GM21447 (cell line): ENCODE results near the gene TRIM26.

ENCODE experiments used
- ATAC-seq: cut with Tn5 transposase; IDR thresholded peaks from one replicate; pipeline ENCODE4 v1.9.1; 2021; ENCODE audit not compliant: unreplicated experiment

TRIM26 gene

GRCh38 chr6:30211899-30212298 lies 1.3 kb downstream of the TRIM26 start:
- no peak for ATAC-seq

- ATAC-seq = no peak
Observed at GRCh38 chr6:30211306-30211705, 1.9 kb downstream of the TRIM26 start.

GRCh38 chr6:30207619-30208295 lies 5.4 kb downstream of the TRIM26 start:
- no peak for ATAC-seq

- no peak for ATAC-seq
Observed at GRCh38 chr6:30206799-30207618, 6.2 kb downstream of the TRIM26 start.

GRCh38 chr6:30206152-30206551 lies 7.1 kb downstream of the TRIM26 start:
- ATAC-seq = no peak

GRCh38 chr6:30204116-30204515 lies 9.1 kb downstream of the TRIM26 start:
- no peak for ATAC-seq

- ATAC-seq = no peak
Observed at GRCh38 chr6:30202366-30202765, 10.8 kb downstream of the TRIM26 start.

- ATAC-seq = peak; percentile 80
Observed at GRCh38 chr6:30200551-30201281, 12.5 kb downstream of the TRIM26 start.

GRCh38 chr6:30198166-30199084 lies 14.8 kb downstream of the TRIM26 start:
- no peak for ATAC-seq

- ATAC-seq = no peak
Observed at GRCh38 chr6:30196376-30196775, 16.8 kb downstream of the TRIM26 start.

GRCh38 chr6:30195951-30196350 lies 17.3 kb downstream of the TRIM26 start:
- ATAC-seq = no peak

- no peak for ATAC-seq
Observed at GRCh38 chr6:30194797-30195690, 18.2 kb downstream of the TRIM26 start.

GRCh38 chr6:30192076-30192475 lies 21.1 kb downstream of the TRIM26 start:
- no peak for ATAC-seq

GRCh38 chr6:30188541-30188940 lies 24.7 kb downstream of the TRIM26 start:
- no peak for ATAC-seq

GRCh38 chr6:30185846-30186484 lies 27.2 kb downstream of the TRIM26 start:
- ATAC-seq = no peak

- ATAC-seq = no peak
Observed at GRCh38 chr6:30184417-30185031, 28.7 kb downstream of the TRIM26 start.

- no peak for ATAC-seq
Observed at GRCh38 chr6:30180145-30180544, 33.1 kb downstream of the TRIM26 start.

- ATAC-seq = no peak
Observed at GRCh38 chr6:30178837-30179236, 34.4 kb downstream of the TRIM26 start.

- ATAC-seq = no peak
Observed at GRCh38 chr6:30175765-30176164, 37.4 kb downstream of the TRIM26 start.
